ENCODE data around the gene PRR19. TPM values are rescaled to one million over a fixed set of nuclear protein-coding genes. Genes with fewer than 3 reads are reported as not detected.
A peak's percentile ranks its signal among the peaks of the same experiment; 100 is the strongest.

Gene PRR19
- total and polyA plus RNA-seq, 10 donors: 0.33 to 1.2 (median 0.54) TPM; not detected in 2

DNA sequence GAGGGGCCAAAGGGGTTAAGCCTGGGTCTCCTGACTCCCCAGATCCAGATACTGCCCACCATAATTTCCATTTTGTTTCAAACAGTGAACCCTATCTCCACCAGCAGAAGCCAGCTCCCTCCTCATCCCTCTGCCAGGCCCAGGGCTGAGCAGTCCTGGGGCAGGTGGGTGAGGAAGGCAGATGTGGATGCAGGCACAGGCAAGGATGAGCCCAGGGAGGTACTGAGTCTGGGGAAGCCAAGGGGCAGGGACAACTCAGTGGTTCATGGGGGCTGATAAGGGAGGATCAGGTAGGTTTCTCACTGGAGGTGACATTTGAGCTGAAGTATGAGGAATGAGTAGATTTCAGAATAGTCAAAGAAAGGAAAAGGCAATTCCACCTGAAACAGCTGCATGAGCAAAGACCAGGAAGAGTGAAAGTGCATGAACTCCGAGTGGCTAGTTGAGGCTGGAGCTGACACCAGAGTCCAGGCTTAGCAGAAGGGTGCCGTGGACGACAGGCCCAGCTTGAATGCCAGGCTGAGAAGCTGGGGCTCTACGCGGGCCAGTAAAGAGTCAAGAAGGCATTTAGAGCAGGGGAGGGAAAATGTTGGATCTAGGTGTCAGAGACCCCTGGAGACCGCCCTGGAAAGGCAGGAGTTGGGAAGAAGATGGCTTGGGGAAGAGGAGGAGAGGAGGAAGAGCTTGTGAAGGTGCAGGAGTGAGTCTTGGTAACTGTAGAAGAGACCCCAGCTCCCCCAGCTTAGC is 22.6 kb upstream of the PRR19 start:
- DNase-seq: no peak

DNA sequence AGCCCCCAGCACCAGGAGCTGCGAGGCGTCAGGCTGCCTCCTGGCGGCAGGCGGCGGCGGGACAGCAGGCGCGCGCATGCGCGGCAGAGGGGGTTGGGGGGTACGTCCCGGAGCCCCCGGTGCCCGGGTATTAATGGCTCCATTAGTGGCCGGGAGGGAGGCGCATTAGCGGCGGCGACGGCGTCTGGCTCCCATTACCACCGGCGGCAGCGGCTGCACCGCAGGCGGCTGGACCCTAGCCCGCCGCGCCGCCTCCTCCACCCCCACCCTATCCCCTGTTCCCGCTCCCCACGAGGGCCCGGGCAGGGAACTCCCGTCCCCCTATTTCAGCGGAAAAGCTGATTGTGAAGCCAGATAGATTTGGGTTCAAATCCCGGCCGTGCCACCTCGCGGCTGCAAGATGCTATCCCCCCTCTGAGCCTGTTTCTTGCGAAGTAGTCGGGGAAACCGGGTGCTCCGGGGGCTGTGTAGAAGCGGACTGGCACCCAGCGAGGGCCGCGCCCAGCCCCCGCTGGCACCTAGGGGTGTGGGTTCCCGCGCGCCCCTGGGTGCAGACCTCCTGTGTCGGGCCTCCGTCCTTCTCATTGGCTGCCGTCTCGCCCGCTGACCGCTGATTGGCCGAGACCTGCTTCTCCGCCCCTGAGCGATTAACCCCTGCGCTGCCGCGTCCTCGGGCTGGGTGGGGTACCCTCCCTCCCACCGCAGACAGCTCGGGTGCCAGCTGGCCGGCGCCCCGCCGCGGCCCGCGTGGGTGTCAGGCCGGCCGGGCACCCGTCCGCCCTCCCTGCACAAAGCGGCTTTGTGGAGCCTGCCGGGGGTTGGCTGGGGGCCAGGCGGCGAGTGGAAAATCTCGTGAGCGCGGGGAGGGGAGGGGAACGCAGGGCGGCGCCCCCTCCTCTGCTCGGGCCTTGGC is 21.8 kb upstream of the PRR19 start:
- intact Hi-C loops (cut with DNase I; ENCODE audit: low total_unique reads): no loop called here
- peak overlapping the region; percentile 93 to 99 (median 96) for H3K27ac ChIP-seq
- H3K4me1 ChIP-seq: peaks cover 62 to 91% (median 88%) of the 10 kb centered on the region in 6 donors
- TF ChIP-seq, protein P1, sequence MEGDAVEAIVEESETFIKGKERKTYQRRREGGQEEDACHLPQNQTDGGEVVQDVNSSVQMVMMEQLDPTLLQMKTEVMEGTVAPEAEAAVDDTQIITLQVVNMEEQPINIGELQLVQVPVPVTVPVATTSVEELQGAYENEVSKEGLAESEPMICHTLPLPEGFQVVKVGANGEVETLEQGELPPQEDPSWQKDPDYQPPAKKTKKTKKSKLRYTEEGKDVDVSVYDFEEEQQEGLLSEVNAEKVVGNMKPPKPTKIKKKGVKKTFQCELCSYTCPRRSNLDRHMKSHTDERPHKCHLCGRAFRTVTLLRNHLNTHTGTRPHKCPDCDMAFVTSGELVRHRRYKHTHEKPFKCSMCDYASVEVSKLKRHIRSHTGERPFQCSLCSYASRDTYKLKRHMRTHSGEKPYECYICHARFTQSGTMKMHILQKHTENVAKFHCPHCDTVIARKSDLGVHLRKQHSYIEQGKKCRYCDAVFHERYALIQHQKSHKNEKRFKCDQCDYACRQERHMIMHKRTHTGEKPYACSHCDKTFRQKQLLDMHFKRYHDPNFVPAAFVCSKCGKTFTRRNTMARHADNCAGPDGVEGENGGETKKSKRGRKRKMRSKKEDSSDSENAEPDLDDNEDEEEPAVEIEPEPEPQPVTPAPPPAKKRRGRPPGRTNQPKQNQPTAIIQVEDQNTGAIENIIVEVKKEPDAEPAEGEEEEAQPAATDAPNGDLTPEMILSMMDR (IDR thresholded peaks at IDR 0.05 in 8 of 11, conservative IDR thresholded peaks at IDR 0.05 in 3 of 11): peak; percentile 85 to 97 (median 94)
- TF ChIP-seq POLR2AphosphoS5 (IDR thresholded peaks at IDR 0.05) (peak; percentile 80 to 84 (median 83)), POLR2A (IDR thresholded peaks at IDR 0.05) (no peak)
- no peaks in the 10 kb centered on the region for H3K27me3 ChIP-seq (replicated peaks in 1 of 7)
- no peaks in the 10 kb centered on the region for H3K9me3 ChIP-seq
- peak overlapping the region; percentile 81 to 91 (median 88) for H3K4me3 ChIP-seq
- peak; percentile 95 for DNase-seq
- WGBS, 5 donors: 0 to 1% (median 1%) methylated on average over 69 to 88 of the region's 89 CpGs
- peaks cover 0 to 29% (median under 1%) of the 10 kb centered on the region in 6 donors for H3K36me3 ChIP-seq

More for the DNA sequence above, 22.6 kb upstream of the PRR19 start:
- no peaks in the 10 kb centered on the region for H3K9me3 ChIP-seq
- peak overlapping the region; percentile 93 to 99 (median 96) for H3K27ac ChIP-seq
- intact Hi-C loops (cut with DNase I; ENCODE audit: low total_unique reads): no loop called here
- WGBS, 5 donors: 12 to 21% (median 20%) methylated on average over 6 of the region's 6 CpGs
- peak overlapping the region; percentile 81 to 91 (median 88) for H3K4me3 ChIP-seq
- H3K36me3 ChIP-seq: peaks cover 0 to 37% (median 7%) of the 10 kb centered on the region in 6 donors
- TF ChIP-seq, protein P1 (IDR thresholded peaks at IDR 0.05 in 8 of 11, conservative IDR thresholded peaks at IDR 0.05 in 3 of 11): no peak
- TF ChIP-seq POLR2AphosphoS5 (IDR thresholded peaks at IDR 0.05): no peak
- TF ChIP-seq POLR2A (IDR thresholded peaks at IDR 0.05): no peak
- no peaks in the 10 kb centered on the region for H3K27me3 ChIP-seq (replicated peaks in 1 of 7)
- peaks cover 68 to 92% (median 90%) of the 10 kb centered on the region in 6 donors for H3K4me1 ChIP-seq

DNA sequence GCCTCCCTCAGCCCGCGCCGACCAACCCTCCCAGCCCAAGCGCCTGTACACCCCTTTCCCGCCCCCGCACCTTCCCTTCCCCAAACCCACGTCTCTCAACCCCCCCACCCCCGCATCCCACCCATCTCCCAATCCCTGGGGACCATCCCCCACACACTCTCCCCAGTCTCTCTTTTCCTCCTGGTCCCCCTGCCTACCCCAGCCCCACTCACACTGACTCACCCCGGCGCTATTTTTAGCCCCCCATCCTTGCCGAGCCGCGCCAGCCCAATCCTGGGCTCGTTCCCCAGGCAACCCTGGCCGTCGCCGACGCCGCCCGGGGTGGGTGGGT is 21.2 kb upstream of the PRR19 start:
- Histone ChIP-seq H3K27me3 (replicated peaks in 1 of 7) (no peaks in the 10 kb centered on the region), H3K9me3 (no peaks in the 10 kb centered on the region), H3K27ac (peak overlapping the region; percentile 93 to 99 (median 96)), H3K4me1 (peaks cover 62 to 91% (median 88%) of the 10 kb centered on the region in 6 donors), H3K4me3 (peak overlapping the region; percentile 81 to 91 (median 88)), H3K36me3 (peaks cover 0 to 23% (median 0%) of the 10 kb centered on the region in 6 donors)
- DNase-seq: peak; percentile 87
- WGBS, 5 donors: 0 to 1% (median 1%) methylated on average over 16 to 20 of the region's 20 CpGs
- intact Hi-C loops (cut with DNase I; ENCODE audit: low total_unique reads): no loop called here
- no peak for TF ChIP-seq POLR2AphosphoS5 (IDR thresholded peaks at IDR 0.05)
- no peak for TF ChIP-seq POLR2A (IDR thresholded peaks at IDR 0.05)
- TF ChIP-seq, protein P1 (IDR thresholded peaks at IDR 0.05 in 8 of 11, conservative IDR thresholded peaks at IDR 0.05 in 3 of 11): no peak
